ENCODE measurements around the gene HK3.

Gene HK3

GRCh38 chr5:176900780-176901204, 1.6 kb upstream of the HK3 start:
- DNase-seq (ENCODE audit: extremely low spot score): no peak
- POLR2A ChIA-PET: no interaction called here
- TF ChIP-seq CTCF (IDR thresholded peaks at IDR 0.05; ENCODE audit: control extremely low read depth, extremely low read depth, low read depth, missing control alignments): no peak
- CTCF ChIA-PET: interaction anchor here (1.0 to 4.0 kb wide), 5 partner anchors 11 to 240 kb away, joined by 3 to 19 read pairs (median 5); no protein-coding TSS in a partner anchor

- ChIA-PET POLR2A (no interaction called here), CTCF (interaction anchor here (1.0 to 4.0 kb wide), 8 partner anchors 12 to 240 kb away, joined by 3 to 19 read pairs (median 4); no protein-coding TSS in a partner anchor)
- DNase-seq (ENCODE audit: extremely low spot score): no peak
- no peak for TF ChIP-seq CTCF (IDR thresholded peaks at IDR 0.05; ENCODE audit: control extremely low read depth, extremely low read depth, low read depth, missing control alignments)
Measured at GRCh38 chr5:176899946-176900779, 1.0 kb upstream of the HK3 start.

GRCh38 chr5:176897263-176897662, 1.9 kb downstream of the HK3 start:
- no peak for DNase-seq (ENCODE audit: extremely low spot score)
- POLR2A ChIA-PET: no interaction called here
- CTCF ChIA-PET: interaction anchor here (1.1 to 2.1 kb wide), 3 partner anchors 12 to 84 kb away, joined by 3 to 6 read pairs (median 3); no protein-coding TSS in a partner anchor
- no peak for TF ChIP-seq CTCF (IDR thresholded peaks at IDR 0.05; ENCODE audit: control extremely low read depth, extremely low read depth, low read depth, missing control alignments)

GRCh38 chr5:176895831-176896230, 3.3 kb downstream of the HK3 start:
- DNase-seq (ENCODE audit: extremely low spot score): peak; percentile 10
- CTCF ChIA-PET: interaction anchor here (1.0 kb wide), 1 partner anchor 16 kb away, joined by 3 read pairs; no protein-coding TSS in a partner anchor
- POLR2A ChIA-PET: no interaction called here
- no peak for TF ChIP-seq CTCF (IDR thresholded peaks at IDR 0.05; ENCODE audit: control extremely low read depth, extremely low read depth, low read depth, missing control alignments)

GRCh38 chr5:176894298-176894697, 4.8 kb downstream of the HK3 start:
- ChIA-PET CTCF (no interaction called here), POLR2A (no interaction called here)
- no peak for DNase-seq (ENCODE audit: extremely low spot score)
- TF ChIP-seq CTCF (IDR thresholded peaks at IDR 0.05; ENCODE audit: control extremely low read depth, extremely low read depth, low read depth, missing control alignments): no peak

- ChIA-PET CTCF (interaction anchor here (1.1 kb wide), 1 partner anchor 10 kb away, joined by 3 read pairs; no protein-coding TSS in a partner anchor), POLR2A (no interaction called here)
- TF ChIP-seq CTCF (IDR thresholded peaks at IDR 0.05; ENCODE audit: control extremely low read depth, extremely low read depth, low read depth, missing control alignments): no peak
- no peak for DNase-seq (ENCODE audit: extremely low spot score)
Measured at GRCh38 chr5:176892663-176893062, 6.5 kb downstream of the HK3 start.

Measured in GM10248 (cell line).